Endothelial cell of umbilical vein (primary cell): ENCODE data around the gene COASY. TPM values are rescaled to one million over a fixed set of nuclear protein-coding genes. Genes with fewer than 3 reads are reported as not detected.
A peak's percentile ranks its signal among the peaks of the same experiment; 100 is the strongest.
"Not testable (repeated sequence)": the region's sequence is repeated elsewhere in the genome, so short reads cannot be mapped to it uniquely, and the experiment has no call there.

ENCODE experiments used
- BruUV-seq: library from RNA; stranded (reverse); fragments of 400-500 nt; replicated peaks from 2 replicates; lab custom pipeline; 2021; lab: Mats Ljungman, UMichigan
- CTCF ChIA-PET: fragments of 300-600, 350-600 bp; sonication (Branson Sonifier 250); formaldehyde crosslinking; loops from one replicate; lab custom pipeline; 2021; ENCODE audit warnings: antibody characterized with exemption, inconsistent platforms; lab: Charles Lee
- POLR2A ChIA-PET: fragments of 300-600, 350-600 bp; sonication (Branson Sonifier 250); formaldehyde crosslinking; loops from one replicate; lab custom pipeline; 2021; ENCODE audit warnings: antibody characterized with exemption, inconsistent platforms; lab: Charles Lee
- DNase-seq: peaks from one replicate; pipeline ENCODE4 v3.0.0-alpha.2; 2011; ENCODE audit warnings: low read depth, low spot score
- FAIRE-seq: peaks from 2 replicates; lab custom pipeline; 2011; peaks lifted over from hg19 to GRCh38; lab: Jason Lieb, UNC
- H2AFZ ChIP-seq: 2 replicates; pipeline ENCODE4 v1.6.0; 2012; ENCODE audit warnings: low read depth, low read length, control low read depth, inconsistent platforms
- H3K27ac ChIP-seq: 2 replicates; pipeline ENCODE4 v1.5.1; 2011; ENCODE audit warnings: low read depth, mild to moderate bottlenecking, control low read depth, low read length, moderate library complexity; ENCODE audit not compliant: insufficient read depth
- H3K27me3 ChIP-seq, 2 experiments: 2 replicates each; pipeline versions ENCODE4 v1.6.0 to v1.6.1; 2011; ENCODE audit warnings: low read length in 2 of 2, mixed read lengths in 1 of 2; ENCODE audit not compliant: control insufficient read depth in 2 of 2, insufficient read depth in 2 of 2
- H3K36me3 ChIP-seq, 2 experiments: 2 replicates in 1 of 2; 3 replicates in 1 of 2; pipeline ENCODE4 v1.5.1; 2011; ENCODE audit warnings: low read length in 2 of 2, mild to moderate bottlenecking in 1 of 2, moderate library complexity in 1 of 2; ENCODE audit not compliant: control insufficient read depth in 2 of 2, insufficient read depth in 2 of 2; ENCODE audit errors: extremely low read depth in 1 of 2
- H3K4me1 ChIP-seq: 3 replicates; pipeline ENCODE4 v1.5.1; 2011; ENCODE audit warnings: mild to moderate bottlenecking, low read length; ENCODE audit not compliant: control insufficient read depth, insufficient read depth; ENCODE audit errors: extremely low read depth
- H3K4me2 ChIP-seq: 2 replicates; pipeline ENCODE4 v1.6.1; 2011; ENCODE audit warnings: low read length, control low read depth, mixed read lengths; ENCODE audit not compliant: insufficient read depth
- H3K4me3 ChIP-seq, 3 experiments: fragments of 200-600 bp in 1 of 3; sonication (generic), shearing (Covaris generic) in 1 of 3; replicated peaks in 1 of 3; 2 replicates each; pipeline ENCODE4 v1.5.1; 2011 to 2016; ENCODE audit warnings: control low read depth in 3 of 3, low read length in 3 of 3, mild to moderate bottlenecking in 2 of 3, inconsistent platforms in 1 of 3, low read depth in 1 of 3, moderate library complexity in 1 of 3; ENCODE audit not compliant: insufficient read depth in 1 of 3
- H3K79me2 ChIP-seq: 2 replicates; pipeline ENCODE4 v1.6.0; 2012; ENCODE audit warnings: low read length, inconsistent platforms; ENCODE audit not compliant: control insufficient read depth, insufficient read depth
- H3K9ac ChIP-seq: replicated peaks from 2 replicates; pipeline ENCODE3; 2011; ENCODE audit warnings: low read length, control low read depth; ENCODE audit not compliant: insufficient read depth; ENCODE audit errors: extremely low read depth
- H3K9me1 ChIP-seq: replicated peaks from 3 replicates; pipeline ENCODE4 v1.6.0; 2011; ENCODE audit warnings: mild to moderate bottlenecking, low read length; ENCODE audit not compliant: control insufficient read depth, insufficient read depth; ENCODE audit errors: extremely low read depth
- H3K9me3 ChIP-seq: replicated peaks from 2 replicates; pipeline ENCODE4 v1.5.1; 2012; ENCODE audit warnings: low read length, inconsistent platforms; ENCODE audit not compliant: control insufficient read depth, insufficient read depth
- H4K20me1 ChIP-seq: replicated peaks from 2 replicates; pipeline ENCODE3; 2011; ENCODE audit warnings: mild to moderate bottlenecking, low read length; ENCODE audit not compliant: control insufficient read depth, insufficient read depth; ENCODE audit errors: extremely low read depth
- EZH2 ChIP-seq: IDR thresholded peaks from 2 replicates; pipeline ENCODE4 v1.6.1; 2012; ENCODE audit warnings: borderline replicate concordance, low read depth, mild to moderate bottlenecking, moderate library complexity, low read length, inconsistent platforms; ENCODE audit not compliant: severe bottlenecking
- FOS ChIP-seq: IDR thresholded peaks from 2 replicates; pipeline ENCODE4 v1.6.1; 2011; ENCODE audit warnings: mild to moderate bottlenecking, low read length, moderate library complexity, borderline replicate concordance; ENCODE audit not compliant: insufficient read depth
- GATA2 ChIP-seq: IDR thresholded peaks from 2 replicates; pipeline ENCODE4 v1.7.0; 2011; ENCODE audit warnings: low read depth, mild to moderate bottlenecking, moderate library complexity, mixed read lengths, low read length; ENCODE audit not compliant: insufficient read length, insufficient read depth
- JUN ChIP-seq: IDR thresholded peaks from 2 replicates; pipeline ENCODE4 v1.6.1; 2011; ENCODE audit warnings: borderline replicate concordance, low read depth; ENCODE audit not compliant: insufficient read length, insufficient read depth
- MYC ChIP-seq: IDR thresholded peaks from one replicate; pipeline ENCODE4 v1.6.1; 2011; ENCODE audit warnings: mild to moderate bottlenecking, low read depth, low read length
- POLR2A ChIP-seq: IDR thresholded peaks from 2 replicates; pipeline ENCODE4 v1.6.1; 2012; ENCODE audit warnings: low read depth, mild to moderate bottlenecking, control low read depth, low read length
- POLR2AphosphoS5 ChIP-seq: IDR thresholded peaks from 2 replicates; pipeline ENCODE4 v1.6.1; 2012; ENCODE audit warnings: low read depth, mild to moderate bottlenecking, control low read depth, low read length, moderate library complexity; ENCODE audit not compliant: insufficient read depth
- dilution Hi-C: fragments of 300-500 bp; cut with MboI; formaldehyde crosslinking; loops from one replicate; pipeline ENCODE4 v1.15.0; 2019; ENCODE audit warnings: low sequenced_read_pairs; ENCODE audit not compliant: extremely low pct_ligation_motif_present
- intact Hi-C: fragments of 100-400 bp; cut with micrococcal nuclease; formaldehyde crosslinking; loops from one replicate; pipeline ENCODE4 v1.10.0; 2022
- polyA plus RNA-seq, 4 experiments: library from polyadenylated mRNA; depleted of rRNA in 3 of 4; stranded (reverse) in 3 of 4; unstranded in 1 of 4; fragments of >200 nt; gene quantifications; 2 replicates each; pipeline versions ENCODE4 v1.2.1 to v1.2.3, GENCODE V29; 2011 to 2012; ENCODE audit warnings: missing spikeins in 1 of 4
- total RNA-seq: library from RNA; stranded (reverse); gene quantifications from 2 replicates; pipeline ENCODE4 v1.2.3, GENCODE V29; 2021
- TF ChIP-seq, protein P1 (sequence below): IDR thresholded peaks from 2 replicates; pipeline ENCODE4 v1.6.1; 2011; ENCODE audit not compliant: insufficient read depth, insufficient read length
- TF ChIP-seq, protein P2 (sequence below), 2 donors: IDR thresholded peaks; 1 replicate in 1 of 2; 2 replicates in 1 of 2; pipeline ENCODE4 v1.5.1; 2011; ENCODE audit warnings: low read length in 2 of 2, mild to moderate bottlenecking in 2 of 2, moderate library complexity in 2 of 2, control low read depth in 1 of 2, inconsistent platforms in 1 of 2, low read depth in 1 of 2; ENCODE audit not compliant: insufficient read depth in 1 of 2; ENCODE audit errors: extremely low read depth in 1 of 2

The COASY gene
- total and polyA plus RNA-seq, 2 donors (not counting 3 experiments of a cell fraction or from before 2014, with no cell fraction given) = 39.6 to 69.2 TPM

DNA sequence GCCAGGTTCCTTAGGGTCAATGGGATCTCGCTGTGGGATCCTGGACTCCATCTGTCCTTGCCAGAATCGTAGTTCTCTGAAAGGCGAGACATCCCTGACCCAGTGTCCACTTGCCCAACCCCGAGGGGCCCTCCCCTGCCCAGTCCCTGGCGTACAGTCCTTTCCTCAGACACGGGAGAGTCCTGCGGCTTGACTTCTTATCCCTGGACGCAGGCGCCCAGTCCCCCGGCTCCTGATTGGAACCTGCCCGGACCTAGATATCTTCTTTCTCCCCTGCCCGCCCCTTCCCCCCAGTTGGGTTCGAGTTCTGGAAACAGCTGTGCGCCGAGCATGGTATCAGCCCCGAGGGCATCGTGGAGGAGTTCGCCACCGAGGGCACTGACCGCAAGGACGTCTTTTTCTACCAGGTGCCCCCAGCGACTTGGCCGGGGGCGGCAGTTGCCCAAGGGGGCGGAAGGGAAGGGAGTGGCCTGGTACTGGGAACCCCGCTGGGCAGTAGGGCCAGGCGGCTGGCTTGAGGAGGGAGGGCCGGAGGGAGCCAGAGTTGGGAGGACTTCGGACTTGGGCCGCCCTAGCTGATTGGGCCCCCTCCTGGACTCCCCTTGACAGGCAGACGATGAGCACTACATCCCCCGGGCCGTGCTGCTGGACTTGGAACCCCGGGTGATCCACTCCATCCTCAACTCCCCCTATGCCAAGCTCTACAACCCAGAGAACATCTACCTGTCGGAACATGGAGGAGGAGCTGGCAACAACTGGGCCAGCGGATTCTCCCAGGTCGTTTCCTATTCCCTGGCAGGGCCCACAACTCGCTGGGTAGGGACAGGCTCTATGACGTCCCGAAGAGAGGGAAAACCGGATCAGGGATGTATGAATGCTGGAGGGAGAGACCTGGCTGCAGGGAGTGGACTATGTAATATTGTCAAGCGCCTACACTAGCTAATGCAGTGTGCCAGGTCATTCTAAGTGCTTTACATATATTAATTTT is 48.2 kb downstream of the COASY start:
- ChIA-PET POLR2A (interaction anchor here (0.7 to 1.6 kb wide), 4 partner anchors 8 to 153 kb away, joined by 3 to 8 read pairs (median 4); partner anchors contain the start of gene PLEKHH3), CTCF (interaction anchor here (0.7 to 4.2 kb wide), 15 partner anchors 9 to 319 kb away, joined by 3 to 109 read pairs (median 5); partner anchors contain the start of genes BECN1, CCR10, PLEKHH3 and PSMC3IP)
- Histone ChIP-seq H3K36me3 (peaks cover 20 to 22% of the 10 kb centered on the region in 2 experiments), H2AFZ (peak overlapping the region; percentile 91), H3K4me2 (peak overlapping the region; percentile 75), H3K9ac (peak overlapping the region; percentile 69), H3K27ac (peak overlapping the region; percentile 69), H3K4me1 (peaks cover 11% of the 10 kb centered on the region), H3K4me3 (peak overlapping the region; percentile 73 to 81 (median 79)), H3K79me2 (peaks cover 38% of the 10 kb centered on the region)
- not testable (repeated sequence) for H3K27me3 ChIP-seq, H3K9me3 ChIP-seq, DNase-seq, H3K9me1 ChIP-seq, H4K20me1 ChIP-seq
- intact Hi-C loops (loop anchor here (1.0 to 5.0 kb wide), 5 partner anchors 33 to 561 kb away; partner anchors contain the start of genes BECN1, NBR1, PSMC3IP and TUBG2), dilution Hi-C loops (loop anchor here (10.0 kb wide), 1 partner anchor 205 kb away; no protein-coding TSS in a partner anchor)
- TSS peak; percentile 48 for BruUV-seq
- peak; percentile 76 for FAIRE-seq

DNA sequence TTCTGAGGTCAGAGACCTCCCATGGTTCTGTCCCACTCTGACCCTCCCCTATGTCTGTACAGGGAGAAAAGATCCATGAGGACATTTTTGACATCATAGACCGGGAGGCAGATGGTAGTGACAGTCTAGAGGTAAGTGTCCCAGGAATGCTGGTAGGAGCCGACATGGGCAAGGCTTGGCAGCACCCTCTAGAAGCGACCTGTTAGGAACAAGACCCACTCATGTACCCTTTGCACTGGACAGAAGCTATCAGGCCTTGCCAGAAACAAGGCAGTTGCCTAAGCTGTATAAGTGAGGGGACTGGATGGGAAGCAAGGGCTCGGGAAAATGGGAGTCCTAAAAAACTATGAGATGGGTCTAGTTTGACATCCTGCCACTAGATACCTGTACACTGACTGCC is 50.1 kb downstream of the COASY start:
- no peak overlapping the region for H3K27ac ChIP-seq
- peaks cover 20 to 24% of the 10 kb centered on the region in 2 experiments for H3K36me3 ChIP-seq
- no peak overlapping the region for H3K9ac ChIP-seq
- ChIA-PET CTCF (no interaction called here), POLR2A (no interaction called here)
- intact Hi-C loops = no loop called here
- DNase-seq = no peak
- H3K4me1 ChIP-seq = peaks cover 11% of the 10 kb centered on the region
- no TSS peak for BruUV-seq
- no peak overlapping the region for H3K4me2 ChIP-seq
- no peaks in the 10 kb centered on the region for H3K9me3 ChIP-seq
- no peak for FAIRE-seq
- no peaks in the 10 kb centered on the region for H4K20me1 ChIP-seq
- no peaks in the 10 kb centered on the region for H3K9me1 ChIP-seq
- H3K4me3 ChIP-seq = no peak overlapping the region
- H2AFZ ChIP-seq = no peak overlapping the region
- dilution Hi-C loops = no loop called here
- peaks cover 23% of the 10 kb centered on the region for H3K79me2 ChIP-seq
- TF ChIP-seq, protein P1, sequence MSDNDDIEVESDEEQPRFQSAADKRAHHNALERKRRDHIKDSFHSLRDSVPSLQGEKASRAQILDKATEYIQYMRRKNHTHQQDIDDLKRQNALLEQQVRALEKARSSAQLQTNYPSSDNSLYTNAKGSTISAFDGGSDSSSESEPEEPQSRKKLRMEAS = no peak
- TF ChIP-seq GATA2 (no peak), EZH2 (no peak), POLR2AphosphoS5 (no peak), JUN (no peak), MYC (no peak), FOS (no peak), POLR2A (no peak)
- TF ChIP-seq, protein P2, sequence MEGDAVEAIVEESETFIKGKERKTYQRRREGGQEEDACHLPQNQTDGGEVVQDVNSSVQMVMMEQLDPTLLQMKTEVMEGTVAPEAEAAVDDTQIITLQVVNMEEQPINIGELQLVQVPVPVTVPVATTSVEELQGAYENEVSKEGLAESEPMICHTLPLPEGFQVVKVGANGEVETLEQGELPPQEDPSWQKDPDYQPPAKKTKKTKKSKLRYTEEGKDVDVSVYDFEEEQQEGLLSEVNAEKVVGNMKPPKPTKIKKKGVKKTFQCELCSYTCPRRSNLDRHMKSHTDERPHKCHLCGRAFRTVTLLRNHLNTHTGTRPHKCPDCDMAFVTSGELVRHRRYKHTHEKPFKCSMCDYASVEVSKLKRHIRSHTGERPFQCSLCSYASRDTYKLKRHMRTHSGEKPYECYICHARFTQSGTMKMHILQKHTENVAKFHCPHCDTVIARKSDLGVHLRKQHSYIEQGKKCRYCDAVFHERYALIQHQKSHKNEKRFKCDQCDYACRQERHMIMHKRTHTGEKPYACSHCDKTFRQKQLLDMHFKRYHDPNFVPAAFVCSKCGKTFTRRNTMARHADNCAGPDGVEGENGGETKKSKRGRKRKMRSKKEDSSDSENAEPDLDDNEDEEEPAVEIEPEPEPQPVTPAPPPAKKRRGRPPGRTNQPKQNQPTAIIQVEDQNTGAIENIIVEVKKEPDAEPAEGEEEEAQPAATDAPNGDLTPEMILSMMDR (IDR thresholded peaks at IDR 0.05; ENCODE audit: extremely low read depth in 1 of 2, insufficient read depth in 1 of 2, low read depth in 1 of 2, low read length in 2 of 2) = no peak
- no peaks in the 10 kb centered on the region for H3K27me3 ChIP-seq
